Suprapubic skin (tissue), 3 donors: Measurements from ENCODE around the gene PCSK2.

Experiments used
- CTCF ChIP-seq, 2 donors: fragments of 200-600 bp in 1 of 2; fragments of 450-650 bp in 1 of 2; sonication (generic) in 1 of 2; IDR thresholded peaks; one replicate each; pipeline ENCODE4 v1.5.1; 2016 to 2019; ENCODE audit warnings: antibody characterized with exemption in 2 of 2, mild to moderate bottlenecking in 1 of 2, moderate library complexity in 1 of 2
- POLR2AphosphoS5 ChIP-seq, 3 donors: sonication (generic); formaldehyde crosslinking; IDR thresholded peaks; one replicate each; pipeline ENCODE4 v1.6.1; 2017; ENCODE audit warnings: antibody characterized with exemption in 3 of 3

GRCh38 chr20:17339000-17339399 is 112.2 kb downstream of the PCSK2 start:
- TF ChIP-seq CTCF (IDR thresholded peaks at IDR 0.05) (no peak), POLR2AphosphoS5 (IDR thresholded peaks at IDR 0.05) (no peak)
